Measurements from ENCODE around the gene BMI1. TPM values are rescaled to one million over a fixed set of nuclear protein-coding genes. Genes with fewer than 3 reads are reported as not detected.

BMI1 gene
- total RNA-seq, 1 experiment from 2014 or later: 85.2 TPM

DNA sequence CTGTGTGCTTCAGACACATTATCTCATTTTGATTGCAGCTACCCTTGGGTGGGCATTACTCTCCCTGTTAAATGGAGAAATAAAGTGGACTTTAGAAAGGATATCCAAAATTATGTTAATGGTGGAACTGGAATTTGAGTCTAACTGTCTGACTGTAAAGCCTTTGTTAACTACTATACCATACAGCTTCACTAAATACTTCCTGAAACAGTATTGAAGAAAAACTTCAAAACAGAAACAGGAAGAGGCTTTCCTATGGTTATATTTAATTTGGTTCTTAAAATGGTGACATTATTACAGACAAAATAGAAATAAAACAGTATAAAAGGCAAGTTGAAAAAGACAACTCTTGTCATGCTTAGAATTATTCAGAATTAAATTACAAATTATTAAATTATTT lies 49.4 kb downstream of the BMI1 start:
- Histone ChIP-seq H3K9me3 (ENCODE audit: low read depth, low read length, poor library complexity, severe bottlenecking) (no peaks in the 10 kb centered on the region), H3K27me3 (replicated peaks; ENCODE audit: insufficient read depth, low read depth, low read length, poor library complexity) (no peaks in the 10 kb centered on the region), H3K36me3 (ENCODE audit: insufficient read depth, low read length, poor library complexity, severe bottlenecking) (no peaks in the 10 kb centered on the region), H3K27ac (ENCODE audit: low read depth, low read length, poor library complexity, severe bottlenecking) (no peak overlapping the region), H3K4me1 (ENCODE audit: insufficient read depth, low read length, poor library complexity, severe bottlenecking) (no peaks in the 10 kb centered on the region), H3K4me3 (ENCODE audit: low read depth, low read length, poor library complexity, severe bottlenecking) (no peak overlapping the region)
- intact Hi-C loops (cut with micrococcal nuclease; ENCODE audit: unreplicated experiment): no loop called here
- no TSS peak for BruUV-seq (replicated peaks)
- CTCF ChIA-PET: no interaction called here
- POLR2A ChIA-PET (ENCODE audit: low non-redundant PET): no interaction called here
- TF ChIP-seq EZH2 (IDR thresholded peaks at IDR 0.05; ENCODE audit: borderline replicate concordance, low read depth, low read length, poor library complexity, severe bottlenecking): no peak
- TF ChIP-seq, protein P1, sequence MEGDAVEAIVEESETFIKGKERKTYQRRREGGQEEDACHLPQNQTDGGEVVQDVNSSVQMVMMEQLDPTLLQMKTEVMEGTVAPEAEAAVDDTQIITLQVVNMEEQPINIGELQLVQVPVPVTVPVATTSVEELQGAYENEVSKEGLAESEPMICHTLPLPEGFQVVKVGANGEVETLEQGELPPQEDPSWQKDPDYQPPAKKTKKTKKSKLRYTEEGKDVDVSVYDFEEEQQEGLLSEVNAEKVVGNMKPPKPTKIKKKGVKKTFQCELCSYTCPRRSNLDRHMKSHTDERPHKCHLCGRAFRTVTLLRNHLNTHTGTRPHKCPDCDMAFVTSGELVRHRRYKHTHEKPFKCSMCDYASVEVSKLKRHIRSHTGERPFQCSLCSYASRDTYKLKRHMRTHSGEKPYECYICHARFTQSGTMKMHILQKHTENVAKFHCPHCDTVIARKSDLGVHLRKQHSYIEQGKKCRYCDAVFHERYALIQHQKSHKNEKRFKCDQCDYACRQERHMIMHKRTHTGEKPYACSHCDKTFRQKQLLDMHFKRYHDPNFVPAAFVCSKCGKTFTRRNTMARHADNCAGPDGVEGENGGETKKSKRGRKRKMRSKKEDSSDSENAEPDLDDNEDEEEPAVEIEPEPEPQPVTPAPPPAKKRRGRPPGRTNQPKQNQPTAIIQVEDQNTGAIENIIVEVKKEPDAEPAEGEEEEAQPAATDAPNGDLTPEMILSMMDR (conservative IDR thresholded peaks at IDR 0.05; ENCODE audit: low read depth, low read length): no peak
- no peak for DNase-seq (ENCODE audit: low spot score)

DNA sequence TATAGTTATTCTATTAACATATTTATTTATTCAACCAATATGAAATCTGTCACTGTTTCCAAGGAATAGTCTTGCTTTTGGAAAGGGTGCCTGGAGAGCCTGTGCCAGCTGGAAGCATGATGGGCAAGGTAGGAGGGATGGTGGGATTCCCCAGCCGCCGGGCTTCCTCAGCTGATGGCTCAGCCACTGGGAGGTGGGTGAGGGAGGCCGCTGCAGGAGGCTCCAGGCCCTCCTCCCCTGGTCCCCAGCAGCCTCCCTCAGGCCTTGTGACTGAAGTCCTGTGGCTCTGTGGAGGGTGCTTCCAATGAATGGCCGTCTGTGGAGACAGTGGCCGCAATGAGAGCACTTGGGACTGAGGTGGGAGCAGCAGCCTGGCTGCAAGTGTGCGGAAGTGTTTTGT lies 51.4 kb downstream of the BMI1 start:
- Histone ChIP-seq H3K9me3 (ENCODE audit: low read depth, low read length, poor library complexity, severe bottlenecking) (no peaks in the 10 kb centered on the region), H3K4me3 (ENCODE audit: low read depth, low read length, poor library complexity, severe bottlenecking) (no peak overlapping the region), H3K4me1 (ENCODE audit: insufficient read depth, low read length, poor library complexity, severe bottlenecking) (no peaks in the 10 kb centered on the region), H3K36me3 (ENCODE audit: insufficient read depth, low read length, poor library complexity, severe bottlenecking) (no peaks in the 10 kb centered on the region), H3K27me3 (replicated peaks; ENCODE audit: insufficient read depth, low read depth, low read length, poor library complexity) (no peaks in the 10 kb centered on the region), H3K27ac (ENCODE audit: low read depth, low read length, poor library complexity, severe bottlenecking) (no peak overlapping the region)
- ChIA-PET POLR2A (ENCODE audit: low non-redundant PET) (no interaction called here), CTCF (no interaction called here)
- TF ChIP-seq, protein P1 (conservative IDR thresholded peaks at IDR 0.05; ENCODE audit: low read depth, low read length): no peak
- TF ChIP-seq EZH2 (IDR thresholded peaks at IDR 0.05; ENCODE audit: borderline replicate concordance, low read depth, low read length, poor library complexity, severe bottlenecking): no peak
- intact Hi-C loops (cut with micrococcal nuclease; ENCODE audit: unreplicated experiment): no loop called here
- DNase-seq (ENCODE audit: low spot score): no peak
- BruUV-seq (replicated peaks): no TSS peak

DNA sequence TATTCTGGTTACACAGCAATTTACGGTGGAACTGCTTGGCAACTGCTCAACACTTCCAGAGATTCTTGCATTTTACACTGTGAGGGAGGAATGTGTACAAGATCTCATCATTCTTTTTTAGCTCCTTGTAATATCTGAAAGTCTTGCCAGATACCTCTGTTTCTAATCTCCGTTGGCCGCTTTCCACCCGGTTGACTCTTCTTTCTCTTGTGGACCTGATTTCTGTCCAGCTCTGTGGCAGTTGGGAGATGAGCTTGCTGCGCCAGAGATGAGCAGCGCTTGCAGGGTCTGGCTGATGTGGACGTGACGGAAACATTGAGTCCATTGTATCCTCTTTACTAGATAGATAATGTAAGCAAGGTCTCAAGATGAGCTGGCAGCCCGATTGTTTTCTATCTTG lies 52.0 kb downstream of the BMI1 start:
- Histone ChIP-seq H3K27ac (ENCODE audit: low read depth, low read length, poor library complexity, severe bottlenecking) (no peak overlapping the region), H3K9me3 (ENCODE audit: low read depth, low read length, poor library complexity, severe bottlenecking) (no peaks in the 10 kb centered on the region), H3K4me1 (ENCODE audit: insufficient read depth, low read length, poor library complexity, severe bottlenecking) (no peaks in the 10 kb centered on the region), H3K4me3 (ENCODE audit: low read depth, low read length, poor library complexity, severe bottlenecking) (no peak overlapping the region), H3K36me3 (ENCODE audit: insufficient read depth, low read length, poor library complexity, severe bottlenecking) (no peaks in the 10 kb centered on the region), H3K27me3 (replicated peaks; ENCODE audit: insufficient read depth, low read depth, low read length, poor library complexity) (no peaks in the 10 kb centered on the region)
- no peak for DNase-seq (ENCODE audit: low spot score)
- intact Hi-C loops (cut with micrococcal nuclease; ENCODE audit: unreplicated experiment): no loop called here
- TF ChIP-seq, protein P1 (conservative IDR thresholded peaks at IDR 0.05; ENCODE audit: low read depth, low read length): no peak
- TF ChIP-seq EZH2 (IDR thresholded peaks at IDR 0.05; ENCODE audit: borderline replicate concordance, low read depth, low read length, poor library complexity, severe bottlenecking): no peak
- BruUV-seq (replicated peaks): no TSS peak
- ChIA-PET POLR2A (ENCODE audit: low non-redundant PET) (no interaction called here), CTCF (no interaction called here)

All from A673 (cell line).